Vagina (tissue), 2 donors: ENCODE results near the gene GRM7. TPM values are rescaled to one million over a fixed set of nuclear protein-coding genes. Genes with fewer than 3 reads are reported as not detected.

Experiments
- DNase-seq, 2 donors: peaks; one replicate each; pipeline ENCODE4 v3.0.0-alpha.2; 2017; ENCODE audit errors: extremely low spot score in 2 of 2
- H3K27ac ChIP-seq: fragments of 200-600 bp; sonication (generic); one replicate; pipeline ENCODE4 v1.5.1; 2019
- H3K27me3 ChIP-seq: fragments of 200-600 bp; sonication (generic); one replicate; pipeline ENCODE4 v1.5.1; 2019
- H3K36me3 ChIP-seq, 2 donors: fragments of 200-600 bp; sonication (generic); one replicate each; pipeline ENCODE4 v1.5.1; 2017 to 2019
- H3K4me1 ChIP-seq: fragments of 200-600 bp; sonication (generic); one replicate; pipeline ENCODE4 v1.5.1; 2019
- H3K4me3 ChIP-seq, 2 donors: fragments of 200-600 bp; sonication (generic); 1 replicate in 1 of 2; 2 replicates in 1 of 2; pipeline ENCODE4 v1.5.1; 2016 to 2019
- H3K9me3 ChIP-seq: fragments of 200-600 bp; sonication (generic); one replicate; pipeline ENCODE4 v1.5.1; 2019
- CTCF ChIP-seq, 3 experiments: fragments of 450-650 bp in 2 of 3; fragments of 200-600 bp in 1 of 3; sonication (generic) in 1 of 3; IDR thresholded peaks; one replicate each; pipeline ENCODE4 v1.5.1; 2017 to 2019; ENCODE audit warnings: antibody characterized with exemption in 3 of 3, mild to moderate bottlenecking in 2 of 3, moderate library complexity in 2 of 3
- POLR2A ChIP-seq, 2 donors: fragments of 450-650 bp; IDR thresholded peaks; one replicate each; pipeline ENCODE4 v1.6.1; 2017; ENCODE audit warnings: antibody characterized with exemption in 2 of 2, mild to moderate bottlenecking in 2 of 2, moderate library complexity in 2 of 2
- POLR2AphosphoS5 ChIP-seq, 2 donors: sonication (generic); formaldehyde crosslinking; IDR thresholded peaks; one replicate each; pipeline ENCODE4 v1.9.0; 2017; ENCODE audit warnings: antibody characterized with exemption in 2 of 2, mild to moderate bottlenecking in 2 of 2, low read depth in 1 of 2; ENCODE audit not compliant: insufficient read depth in 1 of 2
- intact Hi-C: fragments of 100-400 bp; cut with DNase I; formaldehyde crosslinking; loops from one replicate; pipeline ENCODE4 v1.15.1; 2023
- total RNA-seq: library from RNA; depleted of rRNA; stranded (reverse); fragments of >200 nt; gene quantifications from one replicate; pipeline ENCODE4 v1.2.3, GENCODE V29; 2016

Gene GRM7
- total RNA-seq, 1 donor from 2014 or later: 2.0 TPM

- no peak overlapping the region for H3K4me3 ChIP-seq
- intact Hi-C loops: no loop called here
- no peaks in the 10 kb centered on the region for H3K4me1 ChIP-seq
- no peak for DNase-seq
- no peaks in the 10 kb centered on the region for H3K27me3 ChIP-seq
- TF ChIP-seq POLR2AphosphoS5 (IDR thresholded peaks at IDR 0.05; ENCODE audit: insufficient read depth in 1 of 2, low read depth in 1 of 2): no peak
- no peak for TF ChIP-seq CTCF (IDR thresholded peaks at IDR 0.05)
- TF ChIP-seq POLR2A (IDR thresholded peaks at IDR 0.05): no peak
- H3K9me3 ChIP-seq: no peaks in the 10 kb centered on the region
- H3K36me3 ChIP-seq: no peaks in the 10 kb centered on the region
- H3K27ac ChIP-seq: no peak overlapping the region
These were observed 312.1 kb downstream of the GRM7 start for GRCh38 chr3:7172996-7173395.

- TF ChIP-seq CTCF (IDR thresholded peaks at IDR 0.05): no peak
- no peak for TF ChIP-seq POLR2AphosphoS5 (IDR thresholded peaks at IDR 0.05; ENCODE audit: insufficient read depth in 1 of 2, low read depth in 1 of 2)
- no peak for TF ChIP-seq POLR2A (IDR thresholded peaks at IDR 0.05)
- Histone ChIP-seq H3K4me1 (no peaks in the 10 kb centered on the region), H3K27me3 (no peaks in the 10 kb centered on the region), H3K9me3 (no peaks in the 10 kb centered on the region), H3K4me3 (no peak overlapping the region), H3K36me3 (no peaks in the 10 kb centered on the region), H3K27ac (no peak overlapping the region)
- intact Hi-C loops: no loop called here
- no peak for DNase-seq
These were observed 327.6 kb downstream of the GRM7 start for GRCh38 chr3:7188551-7188950.

GRCh38 chr3:7190095-7190494 is 329.2 kb downstream of the GRM7 start:
- H3K4me3 ChIP-seq: no peak overlapping the region
- H3K4me1 ChIP-seq: no peaks in the 10 kb centered on the region
- no peaks in the 10 kb centered on the region for H3K9me3 ChIP-seq
- no peak overlapping the region for H3K27ac ChIP-seq
- no peaks in the 10 kb centered on the region for H3K36me3 ChIP-seq
- no peak for DNase-seq
- intact Hi-C loops: no loop called here
- TF ChIP-seq POLR2A (IDR thresholded peaks at IDR 0.05) (no peak), CTCF (IDR thresholded peaks at IDR 0.05) (no peak), POLR2AphosphoS5 (IDR thresholded peaks at IDR 0.05; ENCODE audit: insufficient read depth in 1 of 2, low read depth in 1 of 2) (no peak)
- H3K27me3 ChIP-seq: no peaks in the 10 kb centered on the region

- intact Hi-C loops: no loop called here
- TF ChIP-seq POLR2AphosphoS5 (IDR thresholded peaks at IDR 0.05; ENCODE audit: insufficient read depth in 1 of 2, low read depth in 1 of 2): no peak
- no peak for TF ChIP-seq CTCF (IDR thresholded peaks at IDR 0.05)
- TF ChIP-seq POLR2A (IDR thresholded peaks at IDR 0.05): no peak
- no peaks in the 10 kb centered on the region for H3K4me1 ChIP-seq
- no peak overlapping the region for H3K27ac ChIP-seq
- no peaks in the 10 kb centered on the region for H3K36me3 ChIP-seq
- no peaks in the 10 kb centered on the region for H3K27me3 ChIP-seq
- DNase-seq: no peak
- H3K9me3 ChIP-seq: no peaks in the 10 kb centered on the region
- H3K4me3 ChIP-seq: no peak overlapping the region
These were observed 332.4 kb downstream of the GRM7 start for GRCh38 chr3:7193269-7193668.

GRCh38 chr3:7194071-7194835 is 333.3 kb downstream of the GRM7 start:
- no peaks in the 10 kb centered on the region for H3K36me3 ChIP-seq
- H3K27me3 ChIP-seq: no peaks in the 10 kb centered on the region
- no peak for DNase-seq
- intact Hi-C loops: no loop called here
- no peak for TF ChIP-seq POLR2AphosphoS5 (IDR thresholded peaks at IDR 0.05; ENCODE audit: insufficient read depth in 1 of 2, low read depth in 1 of 2)
- no peak for TF ChIP-seq POLR2A (IDR thresholded peaks at IDR 0.05)
- no peak for TF ChIP-seq CTCF (IDR thresholded peaks at IDR 0.05)
- H3K4me1 ChIP-seq: no peaks in the 10 kb centered on the region
- no peak overlapping the region for H3K4me3 ChIP-seq
- H3K9me3 ChIP-seq: no peaks in the 10 kb centered on the region
- H3K27ac ChIP-seq: no peak overlapping the region
